ENCODE results near the gene ST8SIA4.

GRCh38 chr5:100877274-100877673 is 25.8 kb downstream of the ST8SIA4 start:
- TF ChIP-seq CTCF (IDR thresholded peaks at IDR 0.05) (no peak), ZFX (IDR thresholded peaks at IDR 0.05; ENCODE audit: borderline replicate concordance) (no peak)
